Activated T-helper 2 cell treated with anti-CD3 and anti-CD28 coated beads, Interferon-gamma antibody, Interleukin-2, Interleukin-4, amounts not matched to agents 10 μg/mL and 5 μg/mL and 100 μg/mL, durations not matched to agents 14 hours and 24 hours and 36 hours (primary cell): ENCODE measurements around the gene APOL1. TPM values are rescaled to one million over a fixed set of nuclear protein-coding genes. Genes with fewer than 3 reads are reported as not detected.
"Not testable (repeated sequence)": the region's sequence is repeated elsewhere in the genome, so short reads cannot be mapped to it uniquely, and the experiment has no call there.

Experiments used
- DNase-seq: peaks from one replicate; pipeline ENCODE4 v3.0.0; 2021; ENCODE audit warnings: low spot score
- H3K27ac Mint-ChIP-seq: one replicate; pipeline ENCODE4 v1.8.0; 2021; ENCODE audit warnings: mixed read lengths
- H3K27me3 Mint-ChIP-seq: one replicate; pipeline ENCODE4 v1.8.0; 2021; ENCODE audit warnings: low read depth, mixed read lengths
- H3K36me3 Mint-ChIP-seq: one replicate; pipeline ENCODE4 v1.8.0; 2021; ENCODE audit warnings: low read depth, mixed read lengths
- H3K4me1 Mint-ChIP-seq: one replicate; pipeline ENCODE4 v1.8.0; 2021; ENCODE audit warnings: low read depth, mixed read lengths
- H3K4me3 Mint-ChIP-seq: one replicate; pipeline ENCODE4 v1.8.0; 2021; ENCODE audit warnings: low read depth, mild to moderate bottlenecking, moderate library complexity, mixed read lengths
- H3K9me3 Mint-ChIP-seq: one replicate; pipeline ENCODE4 v1.8.0; 2021; ENCODE audit warnings: mixed read lengths
- intact Hi-C: fragments of 100-400 bp; cut with micrococcal nuclease; formaldehyde crosslinking; loops from one replicate; pipeline ENCODE4 v1.15.1; 2023
- total RNA-seq: library from RNA; stranded (reverse); gene quantifications from 2 replicates; pipeline ENCODE4 v1.2.3, GENCODE V29; 2022

APOL1 gene
- total RNA-seq, 1 donor from 2014 or later: 31.5 TPM

DNA sequence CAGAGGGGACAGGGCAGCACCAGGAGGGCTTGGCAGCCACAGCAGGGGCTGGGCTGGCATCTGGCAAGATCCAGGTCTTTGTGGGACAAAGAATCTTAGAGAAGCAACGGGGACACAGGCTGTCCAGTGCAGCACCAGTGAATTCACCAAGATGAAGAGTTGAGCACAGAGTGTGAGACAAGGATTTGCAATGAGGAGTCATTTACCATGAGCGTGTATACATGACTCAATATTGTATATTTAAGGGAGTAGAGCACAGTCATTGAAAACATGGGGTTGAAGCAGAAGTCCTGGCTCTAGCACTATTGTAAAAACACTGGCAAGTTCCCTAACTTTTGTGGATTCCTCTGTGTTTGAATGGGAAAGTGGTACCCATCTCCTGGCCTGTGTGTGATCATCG is 3.5 kb downstream of the APOL1 start:
- intact Hi-C loops: no loop called here
- Mint-ChIP-seq H3K27ac (peak overlapping the region; percentile 30), H3K27me3 (no peaks in the 10 kb centered on the region), H3K9me3 (no peaks in the 10 kb centered on the region), H3K36me3 (peaks cover 64% of the 10 kb centered on the region), H3K4me3 (no peak overlapping the region), H3K4me1 (peaks cover 59% of the 10 kb centered on the region)
- no peak for DNase-seq

- no peak overlapping the region for H3K4me3 Mint-ChIP-seq
- H3K36me3 Mint-ChIP-seq: peaks cover 70% of the 10 kb centered on the region
- no peak for DNase-seq
- H3K27me3 Mint-ChIP-seq: no peaks in the 10 kb centered on the region
- H3K27ac Mint-ChIP-seq: peak overlapping the region; percentile 30
- no peaks in the 10 kb centered on the region for H3K9me3 Mint-ChIP-seq
- peaks cover 56% of the 10 kb centered on the region for H3K4me1 Mint-ChIP-seq
- intact Hi-C loops: no loop called here
Measured at GRCh38 chr22:36257308-36257707, 4.4 kb downstream of the APOL1 start.

GRCh38 chr22:36257948-36258670 is 5.2 kb downstream of the APOL1 start:
- Mint-ChIP-seq H3K9me3 (no peaks in the 10 kb centered on the region), H3K27ac (peak overlapping the region; percentile 83), H3K36me3 (peaks cover 78% of the 10 kb centered on the region), H3K27me3 (no peaks in the 10 kb centered on the region), H3K4me1 (peaks cover 49% of the 10 kb centered on the region), H3K4me3 (peak overlapping the region; percentile 37)
- no peak for DNase-seq
- intact Hi-C loops: no loop called here

DNA sequence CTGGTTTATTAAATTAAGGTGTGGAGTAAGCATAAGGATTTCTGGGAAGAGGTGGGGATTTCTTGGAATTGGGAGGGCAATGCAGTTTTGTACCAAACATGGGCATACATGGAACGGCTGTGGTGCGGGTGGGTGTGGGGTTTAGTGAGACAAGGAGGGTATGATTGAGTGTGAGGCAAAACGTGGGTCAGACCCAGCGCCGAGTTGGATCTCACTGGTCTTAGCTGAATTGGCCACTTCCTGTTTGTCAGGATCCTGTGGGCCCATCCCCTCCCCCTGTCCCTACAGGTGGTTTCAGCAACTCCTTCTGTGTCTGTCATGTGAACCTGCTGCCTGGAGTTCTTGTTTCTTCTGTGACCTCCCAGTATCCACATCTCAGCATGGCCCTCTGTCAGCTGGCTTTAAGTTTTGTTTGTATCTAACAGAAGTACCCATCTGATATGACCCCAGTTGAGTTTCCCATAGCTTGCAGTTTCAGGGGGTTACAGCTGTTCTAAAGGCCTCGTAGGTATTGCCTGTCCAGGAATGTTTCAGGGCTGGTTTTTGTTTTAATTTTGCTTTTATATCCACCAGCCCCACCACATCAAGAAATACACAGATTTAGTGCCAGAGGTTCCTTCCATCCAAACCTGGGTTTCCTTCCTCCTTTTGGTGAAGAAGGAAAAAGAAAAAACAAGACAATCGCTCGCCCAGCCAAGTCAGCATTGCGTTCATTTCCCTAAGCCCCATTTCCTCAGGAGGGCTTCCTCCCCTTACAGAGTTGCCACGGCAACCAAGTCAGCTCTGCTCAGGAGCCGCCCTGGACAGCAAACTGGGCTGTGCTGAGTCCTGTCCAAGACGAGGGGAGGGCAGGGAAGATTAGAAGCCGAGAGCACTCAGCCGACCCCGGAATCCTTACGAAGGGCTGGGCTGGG is 6.0 kb downstream of the APOL1 start:
- H3K9me3 Mint-ChIP-seq: no peaks in the 10 kb centered on the region
- H3K27me3 Mint-ChIP-seq: no peaks in the 10 kb centered on the region
- intact Hi-C loops: no loop called here
- peak overlapping the region; percentile 83 for H3K27ac Mint-ChIP-seq
- DNase-seq: no peak
- H3K4me3 Mint-ChIP-seq: peak overlapping the region; percentile 37
- peaks cover 45% of the 10 kb centered on the region for H3K4me1 Mint-ChIP-seq
- peaks cover 81% of the 10 kb centered on the region for H3K36me3 Mint-ChIP-seq

GRCh38 chr22:36259615-36260300 is 6.8 kb downstream of the APOL1 start:
- Mint-ChIP-seq H3K27ac (no peak overlapping the region), H3K4me1 (peaks cover 41% of the 10 kb centered on the region), H3K36me3 (peaks cover 79% of the 10 kb centered on the region), H3K27me3 (no peaks in the 10 kb centered on the region), H3K4me3 (no peak overlapping the region), H3K9me3 (no peaks in the 10 kb centered on the region)
- DNase-seq: no peak
- intact Hi-C loops: no loop called here

DNA sequence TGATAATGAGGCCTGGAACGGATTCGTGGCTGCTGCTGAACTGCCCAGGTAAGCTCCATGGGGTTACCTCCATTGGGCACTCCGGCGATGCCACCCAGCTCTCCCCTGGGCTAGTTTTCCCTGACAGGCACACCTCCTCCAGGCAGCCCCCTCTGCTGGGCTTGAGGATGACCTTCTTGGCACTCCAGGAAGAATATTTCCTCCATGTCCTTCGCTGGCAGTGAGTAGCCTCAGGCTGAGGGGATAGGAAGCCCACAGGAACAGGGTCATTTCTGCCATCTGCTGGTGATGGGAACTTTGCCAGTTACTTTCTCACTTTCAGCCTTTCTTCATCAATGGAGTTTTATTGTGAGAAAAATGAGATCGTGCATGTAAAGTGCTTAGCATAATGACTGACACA is 8.7 kb downstream of the APOL1 start:
- H3K36me3 Mint-ChIP-seq: peaks cover 83% of the 10 kb centered on the region

DNA sequence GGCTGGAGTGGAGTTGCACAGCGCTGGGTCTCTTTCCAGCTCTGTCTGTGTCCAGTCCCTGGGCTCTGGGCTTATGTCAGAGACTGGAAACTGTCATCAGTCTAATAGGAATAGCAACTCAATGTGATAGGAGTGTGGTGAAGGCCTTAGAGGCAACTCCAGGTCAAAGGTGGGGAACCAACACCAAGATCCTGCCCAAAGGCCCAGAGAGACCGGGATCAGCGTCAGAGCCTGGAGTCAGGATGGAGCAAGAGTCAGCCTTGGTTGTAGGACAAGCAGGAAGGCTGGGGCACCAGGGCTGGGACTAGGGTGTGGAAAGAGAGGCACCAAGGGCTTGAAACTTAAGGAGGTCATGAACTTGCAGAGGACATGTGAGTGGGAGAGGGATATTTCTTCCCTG is 9.4 kb downstream of the APOL1 start:
- H3K27me3 Mint-ChIP-seq, H3K27ac Mint-ChIP-seq, H3K4me3 Mint-ChIP-seq, DNase-seq, intact Hi-C loops, H3K9me3 Mint-ChIP-seq: not testable (repeated sequence)
- peaks cover 23% of the 10 kb centered on the region for H3K4me1 Mint-ChIP-seq
- H3K36me3 Mint-ChIP-seq: peaks cover 83% of the 10 kb centered on the region

More for the DNA sequence above, 8.7 kb downstream of the APOL1 start:
- H3K27ac Mint-ChIP-seq, H3K4me3 Mint-ChIP-seq, DNase-seq, intact Hi-C loops, H3K9me3 Mint-ChIP-seq, H3K27me3 Mint-ChIP-seq: not testable (repeated sequence)
- H3K4me1 Mint-ChIP-seq: peaks cover 28% of the 10 kb centered on the region

GRCh38 chr22:36263216-36263673 is 10.3 kb downstream of the APOL1 start:
- peaks cover 77% of the 10 kb centered on the region for H3K36me3 Mint-ChIP-seq
- intact Hi-C loops, H3K27me3 Mint-ChIP-seq, H3K27ac Mint-ChIP-seq, DNase-seq, H3K4me3 Mint-ChIP-seq, H3K9me3 Mint-ChIP-seq: not testable (repeated sequence)
- H3K4me1 Mint-ChIP-seq: peaks cover 18% of the 10 kb centered on the region

- H3K9me3 Mint-ChIP-seq, DNase-seq, H3K27me3 Mint-ChIP-seq, H3K4me3 Mint-ChIP-seq, intact Hi-C loops, H3K4me1 Mint-ChIP-seq, H3K27ac Mint-ChIP-seq: not testable (repeated sequence)
- peaks cover 71% of the 10 kb centered on the region for H3K36me3 Mint-ChIP-seq
Measured at GRCh38 chr22:36263886-36264664, 11.1 kb downstream of the APOL1 start.

GRCh38 chr22:36267058-36267457 is 14.1 kb downstream of the APOL1 start:
- DNase-seq: no peak
- intact Hi-C loops: no loop called here
- no peak overlapping the region for H3K4me3 Mint-ChIP-seq
- no peaks in the 10 kb centered on the region for H3K9me3 Mint-ChIP-seq
- H3K36me3 Mint-ChIP-seq: peaks cover 47% of the 10 kb centered on the region
- no peak overlapping the region for H3K27ac Mint-ChIP-seq
- H3K4me1 Mint-ChIP-seq: peaks cover 4% of the 10 kb centered on the region
- H3K27me3 Mint-ChIP-seq: no peaks in the 10 kb centered on the region

DNA sequence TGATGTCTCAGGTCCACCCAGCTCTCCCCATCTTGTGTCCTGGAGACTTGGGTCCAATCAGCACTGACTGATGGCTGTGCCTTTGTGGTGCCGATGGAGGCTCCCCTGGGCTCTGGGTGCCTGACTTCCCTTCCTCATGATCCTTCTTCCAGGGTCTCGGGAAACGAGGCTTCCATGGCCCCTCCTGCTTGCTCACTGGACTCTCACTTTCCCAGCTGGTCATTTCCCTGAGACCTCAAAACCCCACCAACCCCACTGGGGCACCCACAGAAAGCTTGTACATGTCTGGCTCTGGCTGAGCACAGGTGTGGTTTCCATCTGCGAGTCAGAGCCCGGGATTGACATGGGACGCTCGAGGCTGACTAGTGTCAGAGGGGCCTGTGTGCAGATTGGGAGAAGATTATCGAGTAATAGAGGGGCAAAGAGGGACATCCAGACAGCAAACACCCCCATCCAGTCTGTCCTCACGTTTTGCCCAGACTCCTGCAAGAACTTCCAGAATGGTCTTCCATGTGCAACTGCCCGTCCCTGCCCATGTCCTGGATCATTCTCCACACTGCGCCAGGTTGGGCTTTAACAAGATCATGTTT is 15.1 kb downstream of the APOL1 start:
- Mint-ChIP-seq H3K4me3 (no peak overlapping the region), H3K4me1 (peaks cover 4% of the 10 kb centered on the region), H3K9me3 (no peaks in the 10 kb centered on the region), H3K36me3 (peaks cover 38% of the 10 kb centered on the region), H3K27ac (no peak overlapping the region), H3K27me3 (no peaks in the 10 kb centered on the region)
- intact Hi-C loops: no loop called here
- DNase-seq: no peak

DNA sequence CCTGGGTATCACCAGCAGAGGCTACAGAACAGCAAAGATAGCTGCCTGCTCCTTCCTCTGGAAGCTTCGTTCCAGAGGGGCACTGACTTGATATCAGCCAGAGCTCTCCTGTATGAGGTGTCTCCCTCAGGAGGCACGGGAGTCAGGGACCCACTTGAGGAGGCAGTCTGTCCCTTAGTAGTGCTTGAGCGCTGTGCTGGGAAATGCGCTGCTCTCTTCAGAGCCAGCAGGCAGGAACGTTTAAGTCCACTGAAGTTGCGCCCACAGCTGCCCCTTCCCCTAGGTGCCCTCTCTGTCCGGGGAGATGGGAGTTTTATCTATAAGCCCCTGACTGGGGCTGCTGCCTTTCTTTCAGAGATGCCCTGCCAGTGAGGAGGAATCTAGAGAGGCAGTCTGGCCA is 18.3 kb downstream of the APOL1 start:
- H3K4me3 Mint-ChIP-seq, intact Hi-C loops: not testable (repeated sequence)

More for the DNA sequence above, 18.3 kb downstream of the APOL1 start:
- H3K9me3 Mint-ChIP-seq, H3K4me1 Mint-ChIP-seq, H3K27ac Mint-ChIP-seq, DNase-seq, H3K27me3 Mint-ChIP-seq: not testable (repeated sequence)
- H3K36me3 Mint-ChIP-seq: peaks cover 12% of the 10 kb centered on the region
